Smooth muscle cell of the pulmonary artery (primary cell): ENCODE measurements around the gene CNKSR3. TPM values are rescaled to one million over a fixed set of nuclear protein-coding genes. Genes with fewer than 3 reads are reported as not detected.

Source experiments
- total RNA-seq: library from RNA; depleted of rRNA; stranded (reverse); fragments of >200 nt; gene quantifications from 2 replicates; pipeline ENCODE4 v1.2.3, GENCODE V29; 2014

The CNKSR3 gene
- total RNA-seq: 2.5 and 5.6 TPM in 2 replicates

GRCh38 chr6:154510144-154510905 is at the start of gene CNKSR3:
Gene CNKSR3, minus strand, starts transcription at chr6:154510685. Its CDS starts 571 bp downstream, at chr6:154510114.

GRCh38 chr6:154356690-154357089 is 153.8 kb downstream of the CNKSR3 start, which contains the start of gene IPCEF1:
Gene IPCEF1, minus strand, starts transcription at chr6:154356803. Its CDS starts 90,856 bp downstream, at chr6:154265947.

Other genes with a start within 250 kb of the CNKSR3 start
- gene IPCEF1, start 153.9 kb downstream of the CNKSR3 start, total RNA-seq: 0.07 TPM in 1 of 2 replicates, not detected in the other
- 28.7 and 35.4 TPM in 2 replicates for gene SCAF8, start 222.7 kb upstream of the CNKSR3 start, total RNA-seq